DND-41 (cell line): ENCODE measurements around the gene MTURN.

Source experiments
- ATAC-seq: fragments of 200-7000 bp; cut with Tn5 transposase; 3 replicates; pipeline ENCODE4 v1.9.1; 2021; ENCODE audit warnings: low read depth; ENCODE audit not compliant: insufficient read depth
- DNase-seq: peaks from one replicate; pipeline ENCODE4 v3.0.0-alpha.2; 2020
- H2AFZ ChIP-seq: 2 replicates; pipeline ENCODE4 v1.6.0; 2012; ENCODE audit warnings: low read depth, low read length
- H3K27ac ChIP-seq: 2 replicates; pipeline ENCODE4 v1.5.1; 2012; ENCODE audit warnings: low read length, inconsistent platforms
- H3K27me3 ChIP-seq: fragments of 200-600 bp; sonication (generic); 2 replicates; pipeline ENCODE4 v1.6.0; 2012; ENCODE audit warnings: low read length, mild to moderate bottlenecking, inconsistent platforms; ENCODE audit not compliant: insufficient read depth, poor library complexity
- H3K36me3 ChIP-seq: 2 replicates; pipeline ENCODE4 v1.5.1; 2012; ENCODE audit warnings: low read length, inconsistent platforms; ENCODE audit not compliant: insufficient read depth
- H3K4me1 ChIP-seq: 2 replicates; pipeline ENCODE4 v1.5.1; 2012; ENCODE audit warnings: mild to moderate bottlenecking, low read length; ENCODE audit not compliant: insufficient read depth
- H3K4me2 ChIP-seq: 2 replicates; pipeline ENCODE4 v1.6.0; 2012; ENCODE audit warnings: mild to moderate bottlenecking, moderate library complexity, low read length, inconsistent platforms; ENCODE audit not compliant: insufficient read depth
- H3K4me3 ChIP-seq, 2 experiments: fragments of 200-600 bp in 1 of 2; shearing (Covaris generic) in 1 of 2; 2 replicates each; pipeline ENCODE4 v1.5.1; 2012 to 2016; ENCODE audit warnings: inconsistent platforms in 2 of 2, low read length in 2 of 2, mild to moderate bottlenecking in 2 of 2, low read depth in 1 of 2, moderate library complexity in 1 of 2
- H3K79me2 ChIP-seq: 2 replicates; pipeline ENCODE4 v1.6.0; 2012; ENCODE audit warnings: low read length, inconsistent platforms; ENCODE audit not compliant: insufficient read depth
- H3K9ac ChIP-seq: 2 replicates; pipeline ENCODE4 v1.6.0; 2012; ENCODE audit warnings: low read depth, mild to moderate bottlenecking, inconsistent platforms, low read length, moderate library complexity
- H3K9me3 ChIP-seq: 2 replicates; pipeline ENCODE4 v1.5.1; 2012; ENCODE audit warnings: low read length, moderate library complexity, mild to moderate bottlenecking, inconsistent platforms; ENCODE audit not compliant: insufficient read depth, severe bottlenecking
- H4K20me1 ChIP-seq: 2 replicates; pipeline ENCODE4 v1.6.0; 2012; ENCODE audit warnings: low read length; ENCODE audit not compliant: insufficient read depth
- EZH2 ChIP-seq: IDR thresholded peaks from 3 replicates; pipeline ENCODE4 v1.6.1; 2012; ENCODE audit warnings: borderline replicate concordance, low read depth, mild to moderate bottlenecking, moderate library complexity, low read length, inconsistent platforms; ENCODE audit not compliant: severe bottlenecking
- TF ChIP-seq, protein P1 (sequence below): IDR thresholded peaks from 2 replicates; pipeline ENCODE4 v1.5.1; 2012; ENCODE audit warnings: borderline replicate concordance, low read length, moderate library complexity, mild to moderate bottlenecking; ENCODE audit not compliant: poor library complexity, severe bottlenecking; ENCODE audit errors: extremely low read depth

The MTURN gene

DNA sequence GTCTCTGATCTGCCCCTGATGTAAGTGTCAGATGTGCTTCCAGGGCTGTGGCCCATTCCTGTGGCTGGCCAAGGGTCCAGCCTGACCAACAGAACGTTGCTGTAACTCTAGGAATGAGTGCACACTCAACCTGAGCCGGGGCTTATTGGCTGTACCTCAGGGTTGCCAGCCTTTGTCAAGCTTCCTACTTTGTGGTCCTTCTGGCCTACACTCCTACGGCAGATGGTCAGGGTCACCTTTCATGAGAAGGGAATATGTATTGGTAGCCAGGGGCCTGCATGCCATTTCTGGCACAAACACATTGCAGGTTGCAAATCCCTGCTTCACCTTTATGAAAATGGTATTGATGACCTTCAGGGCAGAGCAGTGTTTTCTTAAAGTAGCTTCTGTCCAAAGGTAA lies 64.5 kb downstream of the MTURN start:
- Histone ChIP-seq H2AFZ (no peak overlapping the region), H3K36me3 (no peaks in the 10 kb centered on the region), H3K4me1 (no peaks in the 10 kb centered on the region), H4K20me1 (no peaks in the 10 kb centered on the region), H3K79me2 (no peaks in the 10 kb centered on the region), H3K9me3 (peaks cover 26% of the 10 kb centered on the region), H3K4me2 (no peak overlapping the region), H3K27me3 (no peaks in the 10 kb centered on the region), H3K4me3 (no peak overlapping the region), H3K27ac (no peak overlapping the region), H3K9ac (no peak overlapping the region)
- ATAC-seq (no peak), DNase-seq (no peak)
- TF ChIP-seq, protein P1, sequence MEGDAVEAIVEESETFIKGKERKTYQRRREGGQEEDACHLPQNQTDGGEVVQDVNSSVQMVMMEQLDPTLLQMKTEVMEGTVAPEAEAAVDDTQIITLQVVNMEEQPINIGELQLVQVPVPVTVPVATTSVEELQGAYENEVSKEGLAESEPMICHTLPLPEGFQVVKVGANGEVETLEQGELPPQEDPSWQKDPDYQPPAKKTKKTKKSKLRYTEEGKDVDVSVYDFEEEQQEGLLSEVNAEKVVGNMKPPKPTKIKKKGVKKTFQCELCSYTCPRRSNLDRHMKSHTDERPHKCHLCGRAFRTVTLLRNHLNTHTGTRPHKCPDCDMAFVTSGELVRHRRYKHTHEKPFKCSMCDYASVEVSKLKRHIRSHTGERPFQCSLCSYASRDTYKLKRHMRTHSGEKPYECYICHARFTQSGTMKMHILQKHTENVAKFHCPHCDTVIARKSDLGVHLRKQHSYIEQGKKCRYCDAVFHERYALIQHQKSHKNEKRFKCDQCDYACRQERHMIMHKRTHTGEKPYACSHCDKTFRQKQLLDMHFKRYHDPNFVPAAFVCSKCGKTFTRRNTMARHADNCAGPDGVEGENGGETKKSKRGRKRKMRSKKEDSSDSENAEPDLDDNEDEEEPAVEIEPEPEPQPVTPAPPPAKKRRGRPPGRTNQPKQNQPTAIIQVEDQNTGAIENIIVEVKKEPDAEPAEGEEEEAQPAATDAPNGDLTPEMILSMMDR = no peak
- no peak for TF ChIP-seq EZH2

DNA sequence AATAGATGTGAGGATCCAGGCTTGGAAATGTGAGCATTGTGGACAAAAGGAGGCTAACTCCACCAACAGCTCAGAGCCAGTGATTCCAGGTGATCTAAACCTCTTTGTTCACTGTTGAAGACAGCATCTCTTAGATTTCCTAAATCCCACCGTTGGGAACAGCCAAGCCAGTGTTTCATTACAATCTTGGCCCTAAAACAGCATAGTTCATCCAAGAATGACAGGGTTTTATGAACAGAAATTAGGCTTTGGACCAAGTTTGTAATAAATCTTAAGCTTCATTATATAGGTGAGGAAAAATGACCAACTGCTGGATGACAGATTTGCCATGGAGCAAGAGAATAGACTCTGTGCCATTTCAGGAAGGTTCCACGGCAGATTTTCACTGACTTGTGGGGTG lies 65.8 kb downstream of the MTURN start:
- H3K9ac ChIP-seq = no peak overlapping the region
- DNase-seq (no peak), ATAC-seq (no peak)
- no peaks in the 10 kb centered on the region for H3K79me2 ChIP-seq
- peaks cover 19% of the 10 kb centered on the region for H3K9me3 ChIP-seq
- no peak overlapping the region for H2AFZ ChIP-seq
- H4K20me1 ChIP-seq = no peaks in the 10 kb centered on the region
- H3K27me3 ChIP-seq = no peaks in the 10 kb centered on the region
- H3K4me2 ChIP-seq = no peak overlapping the region
- no peak overlapping the region for H3K27ac ChIP-seq
- H3K36me3 ChIP-seq = no peaks in the 10 kb centered on the region
- no peaks in the 10 kb centered on the region for H3K4me1 ChIP-seq
- TF ChIP-seq, protein P1 = no peak
- TF ChIP-seq EZH2 = no peak
- no peak overlapping the region for H3K4me3 ChIP-seq

DNA sequence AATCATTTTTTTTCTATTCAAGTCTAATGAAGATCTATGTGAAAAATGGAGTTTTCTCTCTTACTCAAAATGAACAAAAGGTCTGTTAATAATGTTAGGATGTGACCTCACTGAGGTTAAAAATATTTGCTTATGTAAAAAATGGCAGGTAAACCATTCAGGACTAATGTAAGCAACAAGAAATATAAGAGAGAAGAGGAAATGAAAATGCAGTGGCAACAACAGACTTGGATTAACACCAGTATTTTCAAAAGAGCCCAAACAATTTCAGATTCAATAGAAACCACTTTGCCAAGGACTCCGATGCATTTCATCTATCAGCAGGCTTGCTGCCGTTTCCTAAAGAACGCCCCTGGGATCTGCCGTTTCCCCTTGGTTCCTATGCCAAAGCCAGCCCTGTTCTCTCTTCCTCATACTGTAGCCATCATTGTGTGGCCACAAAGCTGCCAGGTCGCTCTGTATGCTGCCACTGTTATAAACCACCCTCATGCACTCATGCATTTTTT lies 66.4 kb downstream of the MTURN start:
- DNase-seq = no peak
- Histone ChIP-seq H3K27ac (no peak overlapping the region), H3K36me3 (no peaks in the 10 kb centered on the region), H4K20me1 (no peaks in the 10 kb centered on the region), H2AFZ (no peak overlapping the region), H3K27me3 (no peaks in the 10 kb centered on the region), H3K79me2 (no peaks in the 10 kb centered on the region), H3K9ac (no peak overlapping the region), H3K4me1 (no peaks in the 10 kb centered on the region), H3K4me2 (no peak overlapping the region), H3K4me3 (no peak overlapping the region), H3K9me3 (peaks cover 13% of the 10 kb centered on the region)
- no peak for ATAC-seq
- TF ChIP-seq, protein P1 = no peak
- TF ChIP-seq EZH2 = no peak

DNA sequence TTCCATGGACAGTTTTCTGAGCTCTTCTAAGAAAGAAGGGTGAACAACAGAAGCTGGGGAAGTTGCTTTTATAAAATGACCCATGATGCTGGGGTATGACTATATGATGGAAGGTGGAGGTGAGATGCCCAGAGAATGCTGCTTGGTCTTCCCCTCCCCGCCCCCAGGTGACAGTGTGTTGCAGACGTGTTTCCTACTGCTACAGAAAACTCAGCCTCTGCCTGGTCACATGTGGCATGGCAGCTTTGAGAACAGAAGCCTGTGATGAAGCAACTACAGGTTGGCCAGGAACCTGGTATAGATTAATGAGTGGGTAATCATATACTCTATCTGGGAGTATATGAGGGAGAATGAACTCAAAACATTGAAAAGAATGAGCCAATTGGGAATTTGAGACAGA lies 67.1 kb downstream of the MTURN start:
- no peak overlapping the region for H2AFZ ChIP-seq
- H3K9ac ChIP-seq = no peak overlapping the region
- H3K4me2 ChIP-seq = no peak overlapping the region
- H4K20me1 ChIP-seq = no peaks in the 10 kb centered on the region
- no peaks in the 10 kb centered on the region for H3K79me2 ChIP-seq
- peaks cover 7% of the 10 kb centered on the region for H3K9me3 ChIP-seq
- H3K36me3 ChIP-seq = no peaks in the 10 kb centered on the region
- no peaks in the 10 kb centered on the region for H3K4me1 ChIP-seq
- no peaks in the 10 kb centered on the region for H3K27me3 ChIP-seq
- DNase-seq = no peak
- no peak for TF ChIP-seq EZH2
- TF ChIP-seq, protein P1 = no peak
- no peak overlapping the region for H3K27ac ChIP-seq
- no peak for ATAC-seq
- no peak overlapping the region for H3K4me3 ChIP-seq
